HG03565 (cell line): Measurements from ENCODE around the gene MRPL22.
"Not testable (repeated sequence)": the region's sequence is repeated elsewhere in the genome, so short reads cannot be mapped to it uniquely, and the experiment has no call there.

Source experiments
- ATAC-seq: cut with Tn5 transposase; IDR thresholded peaks from one replicate; pipeline ENCODE4 v1.9.1; 2021; ENCODE audit warnings: mild to moderate bottlenecking, moderate library complexity; ENCODE audit not compliant: unreplicated experiment

MRPL22 gene

GRCh38 chr5:154939387-154939786, 1.5 kb upstream of the MRPL22 start:
- not testable (repeated sequence) for ATAC-seq

DNA sequence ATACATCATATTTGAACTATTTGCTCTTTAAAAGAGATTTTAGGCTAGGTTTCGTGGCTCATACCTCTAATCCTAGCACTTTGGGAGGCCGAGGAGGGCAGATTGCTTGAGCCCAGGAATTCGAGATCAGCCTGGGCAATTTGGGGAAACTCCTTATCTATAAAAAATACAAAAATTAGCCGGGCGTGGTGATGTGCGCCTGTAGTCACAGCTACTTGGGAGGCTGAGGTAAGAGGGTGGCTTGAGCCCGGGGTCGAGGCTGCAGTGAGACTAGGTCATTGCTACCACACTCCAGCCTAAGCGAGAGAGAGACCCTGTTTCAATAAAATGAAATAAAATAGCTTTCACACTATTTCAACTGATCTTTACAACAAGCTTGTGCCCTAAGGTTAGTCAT, 500 bp upstream of the MRPL22 start:
- no peak for ATAC-seq

DNA sequence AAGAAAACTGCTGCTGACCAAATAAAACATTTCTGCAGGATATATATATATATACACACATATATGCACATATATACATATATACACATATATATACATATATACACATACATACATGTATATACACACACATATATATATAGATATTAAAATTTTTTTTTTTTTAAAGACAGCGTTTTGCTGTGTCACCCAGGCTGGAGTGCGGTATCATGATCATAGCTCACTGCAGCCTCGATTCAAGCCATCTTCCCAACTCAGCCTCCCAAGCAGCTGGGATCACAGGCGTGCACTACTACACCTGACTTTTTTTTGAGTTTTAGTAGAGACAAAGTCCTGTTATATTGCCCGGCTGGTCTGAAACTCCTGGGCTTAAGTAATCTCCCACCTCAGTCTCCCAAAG, 2.7 kb downstream of the MRPL22 start:
- ATAC-seq = no peak

- ATAC-seq = no peak
Observed at GRCh38 chr5:154944716-154945115, 3.8 kb downstream of the MRPL22 start.

DNA sequence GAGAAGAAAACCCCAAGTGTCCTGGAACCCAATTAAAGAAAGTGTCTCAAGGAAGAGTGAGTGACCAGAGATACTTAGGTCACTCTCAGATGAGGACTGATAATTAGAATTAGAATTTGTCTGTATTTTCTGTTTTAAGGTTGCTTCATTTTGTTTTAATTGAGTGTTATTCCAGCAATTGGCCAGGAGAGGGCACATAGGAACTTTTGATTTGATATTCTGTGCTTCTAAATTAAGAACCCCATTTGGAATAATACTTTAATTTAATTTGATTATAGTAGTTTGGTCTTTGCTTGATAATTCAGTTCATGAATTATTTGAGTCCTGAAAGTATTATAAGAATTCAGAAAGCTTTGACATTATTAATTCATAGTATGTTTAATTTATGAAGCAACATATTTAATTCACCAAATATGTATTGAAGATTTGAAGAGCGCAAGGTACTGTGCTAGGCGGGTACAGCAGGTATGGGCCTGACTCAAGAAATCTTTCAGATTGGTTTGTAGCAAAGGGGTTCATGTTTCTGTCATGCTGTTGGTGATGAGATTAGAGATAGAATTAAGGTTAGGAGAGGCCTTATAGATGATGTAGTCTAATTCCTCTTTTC, 4.9 kb downstream of the MRPL22 start:
- ATAC-seq = no peak

DNA sequence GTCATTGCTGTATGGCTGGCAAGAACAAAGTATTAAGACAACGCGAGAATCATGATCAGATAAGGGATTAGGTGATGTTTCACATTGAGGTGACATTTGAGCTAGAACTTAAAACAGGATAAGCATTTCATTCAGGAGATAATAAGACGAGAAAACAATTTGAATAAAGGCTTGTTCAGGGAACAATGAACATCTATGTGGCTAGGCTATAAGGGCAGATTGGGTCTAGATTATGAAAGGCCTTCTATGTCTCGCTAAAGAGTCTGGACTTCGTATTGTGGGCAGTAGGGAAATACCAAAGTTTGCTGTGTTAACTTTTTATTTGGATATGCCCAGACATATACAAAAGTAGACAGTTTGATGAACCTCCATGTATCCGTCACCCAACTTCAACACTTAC, 6.9 kb downstream of the MRPL22 start:
- ATAC-seq = no peak

DNA sequence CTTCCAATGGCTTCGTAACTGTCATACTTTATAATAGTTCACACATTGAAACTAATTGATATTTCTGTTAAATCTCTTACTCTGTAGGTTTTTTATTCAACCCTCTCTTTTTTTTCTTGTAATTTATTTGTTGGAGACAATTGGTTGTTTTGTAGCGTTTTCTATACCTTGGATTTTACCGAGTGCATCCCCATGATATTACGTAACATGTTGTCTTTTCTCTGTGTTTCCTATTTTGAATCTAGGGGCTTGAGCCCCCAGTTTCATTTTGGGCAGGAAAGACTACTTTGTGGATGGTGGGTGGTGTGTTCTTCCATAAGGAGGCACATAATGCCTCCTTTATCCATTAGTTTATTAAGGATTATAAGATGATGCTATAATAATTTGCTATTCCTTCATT, 7.4 kb downstream of the MRPL22 start:
- ATAC-seq = no peak

GRCh38 chr5:154949781-154950180, 8.9 kb downstream of the MRPL22 start:
- no peak for ATAC-seq

DNA sequence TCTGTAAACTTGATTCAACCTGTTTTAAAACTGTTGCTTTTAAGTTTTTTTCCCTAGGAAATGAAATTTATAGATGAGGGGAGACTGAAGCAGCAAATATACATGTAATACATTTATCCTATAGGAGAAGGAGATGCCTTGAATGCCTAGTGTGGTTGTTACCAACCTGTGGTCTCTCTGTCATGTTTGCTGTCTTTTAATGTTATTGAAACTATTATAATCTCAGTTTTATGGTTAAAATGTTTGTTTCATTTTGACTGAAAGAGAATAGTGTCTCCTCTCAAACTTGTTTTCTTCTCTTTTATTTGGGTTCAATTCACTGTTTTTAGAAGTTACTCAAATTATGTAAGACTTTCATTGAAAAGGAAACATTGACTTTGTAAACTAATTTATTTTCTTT, 15.8 kb downstream of the MRPL22 start:
- ATAC-seq = no peak

- ATAC-seq = peak; percentile 99
Observed at GRCh38 chr5:154962494-154962893, 21.6 kb downstream of the MRPL22 start.

DNA sequence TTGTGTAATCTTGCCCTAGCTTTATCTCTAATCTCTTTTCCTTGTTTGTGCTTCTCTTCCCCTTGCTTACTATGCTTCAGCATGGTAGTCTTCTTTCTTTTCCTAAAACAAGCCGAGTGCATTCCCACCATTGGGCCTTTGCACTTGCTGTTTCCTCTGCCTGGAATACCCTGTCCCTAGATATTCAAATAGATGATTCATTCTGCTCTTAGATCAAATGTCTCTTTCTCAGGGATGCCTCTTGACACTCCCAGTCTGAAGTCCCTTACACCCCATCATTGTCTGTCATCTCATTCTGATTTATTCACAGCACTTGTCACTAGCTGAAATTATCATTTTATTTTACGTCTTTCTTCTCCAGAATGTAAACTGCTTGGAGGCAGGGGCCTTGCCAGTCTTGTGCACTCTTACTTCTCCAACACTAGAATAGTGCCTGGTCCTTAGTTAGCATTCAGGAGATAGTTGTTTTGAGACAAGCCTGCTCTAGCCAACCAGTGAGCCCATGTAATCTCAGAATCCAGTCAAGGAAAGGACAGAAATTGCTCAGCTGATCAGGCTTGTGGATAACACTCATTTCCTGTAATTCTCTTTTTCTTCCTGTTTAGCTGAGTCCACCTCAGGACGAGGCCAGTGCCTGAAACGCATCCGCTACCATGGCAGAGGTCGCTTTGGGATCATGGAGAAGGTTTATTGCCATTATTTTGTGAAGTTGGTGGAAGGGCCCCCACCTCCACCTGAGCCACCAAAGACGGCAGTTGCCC, 25.4 kb downstream of the MRPL22 start:
- ATAC-seq = no peak

DNA sequence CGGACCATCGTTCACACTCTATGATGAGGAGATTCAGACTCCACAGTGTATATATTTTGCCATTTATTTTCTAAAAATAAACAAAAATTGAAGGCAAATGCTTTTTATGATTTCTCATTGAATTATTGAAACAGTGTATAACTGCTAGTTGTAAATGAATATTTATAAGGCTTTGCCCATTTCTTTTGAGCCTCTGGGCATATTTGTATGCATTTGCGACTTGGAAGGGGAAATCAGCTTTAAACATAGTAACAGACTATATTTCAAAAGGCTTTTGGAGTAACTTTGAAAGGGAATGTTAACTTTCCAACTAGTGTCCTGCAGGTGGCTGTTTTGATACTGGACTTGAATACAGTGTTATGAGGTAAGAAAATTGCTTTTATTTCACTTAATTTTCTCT, 26.0 kb downstream of the MRPL22 start:
- ATAC-seq = no peak

DNA sequence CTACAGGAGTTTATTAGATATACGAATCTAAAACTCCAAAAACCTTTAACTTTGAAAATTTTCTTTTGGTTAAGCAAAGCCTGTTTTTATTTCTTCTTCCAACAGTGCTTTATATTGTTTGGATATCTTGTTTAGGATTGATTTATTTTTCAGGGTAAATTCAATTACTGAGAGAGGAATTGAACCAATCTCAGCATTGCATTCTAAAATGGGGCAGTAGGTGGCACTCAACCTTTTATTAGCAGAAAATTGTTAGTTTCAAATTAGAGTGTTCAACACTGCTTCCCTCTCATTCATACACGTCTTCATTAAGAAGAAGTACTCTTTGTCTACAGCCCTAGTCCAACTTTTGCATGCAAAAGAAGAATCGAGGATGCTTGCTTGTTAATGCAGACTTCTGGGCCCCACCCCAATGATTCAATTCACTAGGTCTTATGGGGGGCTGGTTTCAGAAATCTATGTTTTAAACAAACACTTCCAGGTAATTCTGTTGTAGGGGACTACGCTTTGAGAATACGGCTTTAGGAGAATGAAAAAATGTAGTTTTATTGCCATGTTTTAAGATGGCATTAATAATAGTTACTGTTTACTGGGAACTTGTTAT, 26.6 kb downstream of the MRPL22 start:
- ATAC-seq = no peak

DNA sequence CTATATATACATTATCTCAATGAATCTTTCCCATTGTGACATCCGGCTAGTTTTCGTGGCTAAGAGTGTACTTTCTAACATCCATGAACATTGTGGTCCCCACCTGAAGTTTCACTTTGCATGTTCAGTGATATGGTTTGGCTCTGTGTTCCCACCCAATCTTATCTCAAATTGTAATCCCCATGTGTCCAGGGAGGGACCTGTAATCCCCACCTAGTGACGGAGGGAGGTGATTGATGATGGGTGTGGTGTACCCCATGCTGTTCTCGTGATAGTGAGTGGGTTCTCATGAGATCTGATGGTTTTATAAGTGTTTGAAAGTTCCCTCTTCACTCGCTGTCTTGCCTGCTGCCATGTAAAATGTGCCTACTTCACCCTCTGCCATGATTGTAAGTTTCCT, 28.1 kb downstream of the MRPL22 start:
- no peak for ATAC-seq

DNA sequence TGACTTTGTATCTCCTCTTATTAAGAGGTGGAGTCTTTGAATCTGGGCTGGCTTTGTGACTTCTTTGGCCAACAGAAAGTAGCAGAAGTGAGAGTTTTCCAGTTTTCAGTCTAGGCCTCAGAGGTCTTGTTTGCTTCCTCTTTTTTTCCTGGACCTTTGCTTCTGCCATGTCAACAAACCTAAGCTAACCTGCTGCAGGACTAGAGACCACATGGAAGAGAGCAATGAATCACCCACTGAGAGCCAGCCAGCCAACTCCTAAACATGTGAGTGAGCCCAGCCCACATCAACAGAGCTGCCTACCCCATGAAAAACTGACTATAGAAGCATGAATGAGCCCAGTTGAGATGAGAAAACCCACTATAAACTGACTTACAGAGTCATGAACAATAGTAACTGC, 29.9 kb downstream of the MRPL22 start:
- ATAC-seq = no peak

GRCh38 chr5:154971501-154971900, 30.6 kb downstream of the MRPL22 start:
- ATAC-seq = no peak

- ATAC-seq = no peak
Observed at GRCh38 chr5:154972476-154973080, 31.7 kb downstream of the MRPL22 start.

GRCh38 chr5:154976082-154976481, 35.2 kb downstream of the MRPL22 start:
- ATAC-seq = not testable (repeated sequence)

DNA sequence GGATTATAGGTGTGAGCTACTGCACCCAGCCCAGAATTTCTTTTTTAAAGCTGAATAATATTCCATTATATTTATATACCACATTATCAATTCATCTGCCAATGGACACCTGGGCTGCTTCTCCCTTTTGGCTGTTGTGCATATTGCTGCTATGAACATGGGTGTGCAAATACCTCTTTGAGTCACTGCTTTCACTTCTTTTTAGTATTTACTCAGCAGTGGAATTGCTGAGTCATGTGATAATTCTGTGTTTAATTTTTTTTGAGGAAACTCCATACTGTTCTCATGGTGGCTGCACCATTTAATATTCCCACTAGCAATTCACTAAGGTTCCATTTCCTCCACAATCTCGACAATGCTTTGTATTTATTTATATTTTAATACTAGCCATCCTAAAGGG, 36.5 kb downstream of the MRPL22 start:
- ATAC-seq = no peak

DNA sequence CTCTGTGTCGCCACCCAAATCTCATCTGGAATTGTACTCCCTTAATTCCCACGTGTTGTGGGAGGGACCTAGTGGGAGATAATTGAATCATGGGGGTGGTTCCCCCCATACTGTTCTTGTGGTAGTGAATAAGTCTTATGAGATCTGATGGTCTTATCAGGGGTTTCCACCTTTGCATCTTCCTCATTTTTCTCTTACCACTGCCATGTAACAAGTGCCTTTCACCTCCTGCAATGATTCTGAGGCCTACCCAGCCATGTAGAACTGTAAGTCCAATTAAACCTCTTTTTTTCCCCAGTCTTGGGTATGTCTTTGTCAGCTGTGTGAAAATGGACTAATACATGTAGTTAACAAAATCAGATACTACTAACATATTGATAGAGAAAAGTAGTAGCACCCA, 37.4 kb downstream of the MRPL22 start:
- ATAC-seq = not testable (repeated sequence)

GRCh38 chr5:154984946-154985516, 44.2 kb downstream of the MRPL22 start:
- no peak for ATAC-seq

GRCh38 chr5:154986151-154986550, 45.3 kb downstream of the MRPL22 start:
- ATAC-seq = no peak
